ENCODE measurements around the gene COX5A. TPM values are rescaled to one million over a fixed set of nuclear protein-coding genes. Genes with fewer than 3 reads are reported as not detected.

COX5A gene
- total and polyA plus RNA-seq, 2 donors (not counting 1 experiment from before 2014, with no cell fraction given): 41.9 to 183 TPM

DNA sequence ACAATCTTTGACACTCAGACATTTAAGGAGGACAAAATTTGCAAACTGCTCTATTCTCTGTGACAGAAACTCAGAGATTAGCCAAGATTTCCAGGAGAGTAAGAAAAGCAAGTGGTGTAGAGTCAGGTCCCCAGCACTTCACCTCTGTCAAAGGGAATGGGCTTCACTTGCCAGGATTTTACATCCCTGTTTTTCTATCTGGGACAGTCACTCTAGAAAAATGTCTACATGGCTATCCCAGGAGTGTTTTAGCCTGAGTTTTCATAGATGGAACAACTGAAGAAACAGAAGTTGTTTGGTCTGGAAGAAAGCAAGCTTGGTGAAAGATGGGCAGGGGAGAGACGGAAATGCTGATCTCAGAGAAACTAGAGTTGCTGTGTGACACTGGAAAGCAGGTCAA, 34.2 kb downstream of the COX5A start:
- no peak overlapping the region for H3K27ac ChIP-seq (ENCODE audit: insufficient read depth, low read length)
- no peak overlapping the region for H3K4me3 ChIP-seq (replicated peaks in 1 of 4; ENCODE audit: control extremely low read depth in 1 of 4, insufficient read depth in 1 of 4, low read depth in 3 of 4, low read length in 4 of 4)
- H3K9ac ChIP-seq (ENCODE audit: insufficient read depth, low read length): no peak overlapping the region
- no peak overlapping the region for H3K4me2 ChIP-seq (ENCODE audit: extremely low read depth, insufficient read depth, low read length)
- peaks cover 20% of the 10 kb centered on the region for H3K79me2 ChIP-seq (ENCODE audit: control insufficient read depth, insufficient read depth, low read length)
- H3K27me3 ChIP-seq (ENCODE audit: control insufficient read depth, insufficient read depth, low read length): no peaks in the 10 kb centered on the region
- no peak overlapping the region for H2AFZ ChIP-seq (ENCODE audit: low read length)
- peaks cover 6% of the 10 kb centered on the region for H3K4me1 ChIP-seq (ENCODE audit: control insufficient read depth, extremely low read depth, insufficient read depth, low read length)
- no peaks in the 10 kb centered on the region for H3K9me3 ChIP-seq (ENCODE audit: control insufficient read depth, insufficient read depth, low read depth, low read length)
- TF ChIP-seq, protein P1, sequence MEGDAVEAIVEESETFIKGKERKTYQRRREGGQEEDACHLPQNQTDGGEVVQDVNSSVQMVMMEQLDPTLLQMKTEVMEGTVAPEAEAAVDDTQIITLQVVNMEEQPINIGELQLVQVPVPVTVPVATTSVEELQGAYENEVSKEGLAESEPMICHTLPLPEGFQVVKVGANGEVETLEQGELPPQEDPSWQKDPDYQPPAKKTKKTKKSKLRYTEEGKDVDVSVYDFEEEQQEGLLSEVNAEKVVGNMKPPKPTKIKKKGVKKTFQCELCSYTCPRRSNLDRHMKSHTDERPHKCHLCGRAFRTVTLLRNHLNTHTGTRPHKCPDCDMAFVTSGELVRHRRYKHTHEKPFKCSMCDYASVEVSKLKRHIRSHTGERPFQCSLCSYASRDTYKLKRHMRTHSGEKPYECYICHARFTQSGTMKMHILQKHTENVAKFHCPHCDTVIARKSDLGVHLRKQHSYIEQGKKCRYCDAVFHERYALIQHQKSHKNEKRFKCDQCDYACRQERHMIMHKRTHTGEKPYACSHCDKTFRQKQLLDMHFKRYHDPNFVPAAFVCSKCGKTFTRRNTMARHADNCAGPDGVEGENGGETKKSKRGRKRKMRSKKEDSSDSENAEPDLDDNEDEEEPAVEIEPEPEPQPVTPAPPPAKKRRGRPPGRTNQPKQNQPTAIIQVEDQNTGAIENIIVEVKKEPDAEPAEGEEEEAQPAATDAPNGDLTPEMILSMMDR (conservative IDR thresholded peaks at IDR 0.05 in 1 of 2, IDR thresholded peaks at IDR 0.05 in 1 of 2; ENCODE audit: low read depth in 1 of 2, low read length in 2 of 2): no peak
- TF ChIP-seq EZH2 (IDR thresholded peaks at IDR 0.05; ENCODE audit: low read length, missing control alignments): no peak
- DNase-seq (ENCODE audit: low read depth in 2 of 2): peak in 1 of 2 donors; percentile 29
- H3K36me3 ChIP-seq (ENCODE audit: control insufficient read depth, insufficient read depth, low read length): peaks cover 21% of the 10 kb centered on the region
- no peaks in the 10 kb centered on the region for H4K20me1 ChIP-seq (ENCODE audit: control insufficient read depth, extremely low read depth, insufficient read depth, low read length)

DNA sequence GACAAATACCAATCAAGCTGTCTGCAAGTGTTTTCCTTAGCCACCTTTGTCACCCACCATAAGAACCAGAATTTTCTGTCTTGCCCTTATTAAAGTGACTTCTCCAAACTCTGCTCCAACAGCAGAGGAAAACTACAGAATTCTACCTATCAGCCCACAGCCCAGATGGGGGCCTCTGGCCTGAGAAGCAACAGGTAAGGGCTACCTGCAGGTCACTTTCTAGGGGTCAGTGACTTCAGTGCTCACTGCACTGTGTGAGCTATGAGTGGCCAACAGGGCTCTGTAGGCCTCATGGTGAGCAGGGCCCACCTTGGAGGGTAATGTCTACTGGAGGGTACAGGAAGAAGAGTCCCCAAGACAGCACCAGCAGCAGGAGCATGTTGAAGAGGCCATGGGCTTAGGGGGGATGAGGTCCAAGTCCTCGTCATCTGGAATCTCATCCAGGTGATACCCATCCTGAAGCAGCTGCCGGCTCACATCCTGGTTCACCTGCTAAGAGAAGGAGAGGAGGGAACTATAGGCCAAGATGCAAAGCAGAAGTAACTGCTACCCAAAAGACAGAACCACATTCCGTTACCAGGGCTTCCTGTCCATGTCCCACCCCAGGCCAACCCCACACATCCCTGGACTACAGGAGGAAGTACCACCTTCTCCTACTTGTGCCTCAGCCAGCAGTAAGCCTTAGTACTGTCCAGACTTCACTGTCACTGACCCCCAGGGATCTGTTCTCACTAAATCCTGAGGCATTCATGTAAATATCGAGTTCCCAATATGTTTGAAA, 35.4 kb downstream of the COX5A start:
- Histone ChIP-seq H3K4me1 (ENCODE audit: control insufficient read depth, extremely low read depth, insufficient read depth, low read length) (peaks cover 6% of the 10 kb centered on the region), H3K9ac (ENCODE audit: insufficient read depth, low read length) (no peak overlapping the region), H3K36me3 (ENCODE audit: control insufficient read depth, insufficient read depth, low read length) (peaks cover 21% of the 10 kb centered on the region), H3K27me3 (ENCODE audit: control insufficient read depth, insufficient read depth, low read length) (no peaks in the 10 kb centered on the region), H3K9me3 (ENCODE audit: control insufficient read depth, insufficient read depth, low read depth, low read length) (no peaks in the 10 kb centered on the region), H3K79me2 (ENCODE audit: control insufficient read depth, insufficient read depth, low read length) (peaks cover 20% of the 10 kb centered on the region), H3K4me2 (ENCODE audit: extremely low read depth, insufficient read depth, low read length) (no peak overlapping the region), H4K20me1 (ENCODE audit: control insufficient read depth, extremely low read depth, insufficient read depth, low read length) (peaks cover 1% of the 10 kb centered on the region), H3K4me3 (replicated peaks in 1 of 4; ENCODE audit: control extremely low read depth in 1 of 4, insufficient read depth in 1 of 4, low read depth in 3 of 4, low read length in 4 of 4) (no peak overlapping the region), H2AFZ (ENCODE audit: low read length) (no peak overlapping the region), H3K27ac (ENCODE audit: insufficient read depth, low read length) (no peak overlapping the region)
- no peak for DNase-seq (ENCODE audit: low read depth in 2 of 2)
- TF ChIP-seq, protein P1 (conservative IDR thresholded peaks at IDR 0.05 in 1 of 2, IDR thresholded peaks at IDR 0.05 in 1 of 2; ENCODE audit: low read depth in 1 of 2, low read length in 2 of 2): no peak
- TF ChIP-seq EZH2 (IDR thresholded peaks at IDR 0.05; ENCODE audit: low read length, missing control alignments): no peak

DNA sequence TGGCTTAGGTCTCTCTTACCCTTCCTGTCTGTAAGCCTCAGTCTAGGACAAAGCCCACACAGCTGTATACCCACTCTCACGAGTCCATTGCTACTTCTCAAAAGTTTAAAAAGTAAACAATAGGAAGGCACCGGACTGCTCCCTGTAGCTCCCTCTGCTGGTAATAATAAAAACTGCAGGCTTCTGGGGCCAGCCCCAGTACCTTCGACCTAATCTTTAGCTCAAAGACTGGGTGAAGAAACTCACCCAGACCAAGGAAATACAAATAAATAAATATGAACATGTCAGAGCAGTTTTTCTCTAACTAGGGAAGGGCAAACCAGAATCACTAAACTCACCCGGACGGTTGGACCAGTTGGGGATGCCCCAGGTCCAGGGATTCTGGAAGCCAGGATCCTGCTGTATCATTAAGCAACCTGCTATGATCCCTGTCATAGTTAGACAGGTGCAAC, 36.2 kb downstream of the COX5A start:
- peak in 1 of 2 donors; percentile 67 for DNase-seq (ENCODE audit: low read depth in 2 of 2)
- Histone ChIP-seq H3K79me2 (ENCODE audit: control insufficient read depth, insufficient read depth, low read length) (peaks cover 20% of the 10 kb centered on the region), H3K27me3 (ENCODE audit: control insufficient read depth, insufficient read depth, low read length) (no peaks in the 10 kb centered on the region), H3K36me3 (ENCODE audit: control insufficient read depth, insufficient read depth, low read length) (peaks cover 28% of the 10 kb centered on the region), H3K9me3 (ENCODE audit: control insufficient read depth, insufficient read depth, low read depth, low read length) (no peaks in the 10 kb centered on the region), H4K20me1 (ENCODE audit: control insufficient read depth, extremely low read depth, insufficient read depth, low read length) (peaks cover 1% of the 10 kb centered on the region), H3K4me2 (ENCODE audit: extremely low read depth, insufficient read depth, low read length) (no peak overlapping the region), H3K4me1 (ENCODE audit: control insufficient read depth, extremely low read depth, insufficient read depth, low read length) (peaks cover 6% of the 10 kb centered on the region), H3K4me3 (replicated peaks in 1 of 4; ENCODE audit: control extremely low read depth in 1 of 4, insufficient read depth in 1 of 4, low read depth in 3 of 4, low read length in 4 of 4) (no peak overlapping the region), H3K9ac (ENCODE audit: insufficient read depth, low read length) (no peak overlapping the region), H2AFZ (ENCODE audit: low read length) (no peak overlapping the region), H3K27ac (ENCODE audit: insufficient read depth, low read length) (no peak overlapping the region)
- TF ChIP-seq, protein P1 (conservative IDR thresholded peaks at IDR 0.05 in 1 of 2, IDR thresholded peaks at IDR 0.05 in 1 of 2; ENCODE audit: low read depth in 1 of 2, low read length in 2 of 2): peak; percentile 73 to 81
- TF ChIP-seq EZH2 (IDR thresholded peaks at IDR 0.05; ENCODE audit: low read length, missing control alignments): no peak

Data from fibroblast of lung (primary cell).